ENCODE results near the gene BTBD9.

DNA sequence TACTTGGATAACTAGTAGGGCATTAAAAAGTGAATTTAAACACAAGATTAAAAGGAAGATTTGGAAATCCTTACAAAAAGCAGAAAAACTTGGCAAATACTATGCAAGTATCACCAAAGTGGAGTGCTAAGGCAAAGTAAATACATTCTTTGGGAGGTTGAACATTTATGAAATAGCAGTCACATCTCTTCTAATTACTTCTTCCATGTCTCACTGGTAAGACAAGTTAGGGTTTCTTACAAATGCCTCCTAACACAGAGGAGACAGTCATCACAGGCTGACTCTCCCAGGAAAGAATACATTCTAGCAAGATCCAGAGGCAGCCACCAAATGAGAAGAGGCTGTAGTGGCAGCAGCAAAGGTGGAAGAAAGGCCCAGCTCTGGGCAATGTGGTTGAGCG lies 298.2 kb downstream of the BTBD9 start:
- TF ChIP-seq POLR2A (IDR thresholded peaks at IDR 0.05) (no peak), CTCF (IDR thresholded peaks at IDR 0.05 in 8 of 11, conservative IDR thresholded peaks at IDR 0.05 in 3 of 11) (no peak), POLR2AphosphoS5 (IDR thresholded peaks at IDR 0.05) (no peak)
